Loucy (cell line): ENCODE measurements around the gene MED31.

Experiments used
- EZH2phosphoT487 ChIP-seq: fragments of 200-600 bp; IDR thresholded peaks from 2 replicates; pipeline ENCODE4 v1.6.1; 2018; ENCODE audit warnings: antibody characterized with exemption, mild to moderate bottlenecking, moderate library complexity, borderline replicate concordance
- TF ChIP-seq, protein P1 (sequence below): fragments of 200-600 bp; sonication (generic); conservative IDR thresholded peaks from 2 replicates; pipeline ENCODE4 v1.5.1; 2014; ENCODE audit warnings: mild to moderate bottlenecking, antibody characterized with exemption, low read length

DNA sequence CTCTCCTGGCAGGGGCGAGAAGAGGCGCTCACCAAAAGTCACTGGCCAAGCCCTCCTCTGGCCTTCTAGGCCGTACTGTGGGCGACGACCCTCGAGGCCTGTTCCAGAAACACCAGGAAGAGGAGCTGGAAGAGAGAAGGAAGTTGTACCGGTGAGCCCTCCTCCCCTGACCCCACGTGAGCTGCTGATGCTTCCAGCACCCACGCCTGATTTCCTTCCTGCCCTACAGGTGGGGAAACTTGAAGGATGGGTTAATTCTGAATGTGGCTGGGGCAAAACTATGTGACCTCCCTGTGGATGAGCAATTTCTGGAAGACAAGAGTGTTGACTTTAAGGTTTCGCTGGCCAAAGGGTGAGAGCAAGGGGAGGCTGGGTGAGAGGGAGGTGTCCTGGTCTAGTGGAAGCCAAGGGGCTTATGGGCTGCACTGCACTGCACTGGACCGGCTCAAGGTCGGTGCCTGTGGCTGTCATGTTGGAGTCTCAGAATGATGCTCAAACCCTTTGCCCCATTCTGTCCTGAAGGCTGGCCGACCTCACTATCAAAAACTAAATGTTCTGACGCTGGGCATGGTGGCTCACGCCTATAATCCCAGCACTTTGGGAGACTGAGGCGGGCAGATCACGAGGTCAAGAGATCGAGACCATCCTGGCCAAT lies 6.4 kb upstream of the MED31 start:
- TF ChIP-seq, protein P1, sequence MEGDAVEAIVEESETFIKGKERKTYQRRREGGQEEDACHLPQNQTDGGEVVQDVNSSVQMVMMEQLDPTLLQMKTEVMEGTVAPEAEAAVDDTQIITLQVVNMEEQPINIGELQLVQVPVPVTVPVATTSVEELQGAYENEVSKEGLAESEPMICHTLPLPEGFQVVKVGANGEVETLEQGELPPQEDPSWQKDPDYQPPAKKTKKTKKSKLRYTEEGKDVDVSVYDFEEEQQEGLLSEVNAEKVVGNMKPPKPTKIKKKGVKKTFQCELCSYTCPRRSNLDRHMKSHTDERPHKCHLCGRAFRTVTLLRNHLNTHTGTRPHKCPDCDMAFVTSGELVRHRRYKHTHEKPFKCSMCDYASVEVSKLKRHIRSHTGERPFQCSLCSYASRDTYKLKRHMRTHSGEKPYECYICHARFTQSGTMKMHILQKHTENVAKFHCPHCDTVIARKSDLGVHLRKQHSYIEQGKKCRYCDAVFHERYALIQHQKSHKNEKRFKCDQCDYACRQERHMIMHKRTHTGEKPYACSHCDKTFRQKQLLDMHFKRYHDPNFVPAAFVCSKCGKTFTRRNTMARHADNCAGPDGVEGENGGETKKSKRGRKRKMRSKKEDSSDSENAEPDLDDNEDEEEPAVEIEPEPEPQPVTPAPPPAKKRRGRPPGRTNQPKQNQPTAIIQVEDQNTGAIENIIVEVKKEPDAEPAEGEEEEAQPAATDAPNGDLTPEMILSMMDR = no peak
- TF ChIP-seq EZH2phosphoT487 = no peak
